IMR-90 (cell line): Measurements from ENCODE around the gene STAT4. TPM values are rescaled to one million over a fixed set of nuclear protein-coding genes. Genes with fewer than 3 reads are reported as not detected.

Experiments used
- ATAC-seq: fragments of 200-7000 bp; cut with Tn5 transposase; 2 replicates; pipeline ENCODE4 v1.9.1; 2020; ENCODE audit warnings: low read depth, mild to moderate bottlenecking, moderate library complexity
- BruUV-seq: library from RNA; stranded (reverse); fragments of 400-500 nt; replicated peaks from 2 replicates; lab custom pipeline; 2021; lab: Mats Ljungman, UMichigan
- CTCF ChIA-PET: fragments of 300-600 bp; formaldehyde crosslinking; extraction: SDS; loops from one replicate; lab custom pipeline; 2021; ENCODE audit warnings: antibody characterized with exemption; lab: Yijun Ruan, JAX
- POLR2A ChIA-PET: fragments of 300-600 bp; sonication (Branson Sonifier 250); formaldehyde crosslinking; loops from one replicate; lab custom pipeline; 2022; ENCODE audit warnings: antibody characterized with exemption; ENCODE audit not compliant: unreplicated experiment; lab: Charles Lee
- DNase-seq: peaks from one replicate; pipeline ENCODE4 v3.0.0; 2013
- H2AFZ ChIP-seq: replicated peaks from 2 replicates; pipeline ENCODE3; 2013; ENCODE audit warnings: low read length, mild to moderate bottlenecking; ENCODE audit not compliant: poor library complexity
- H2AK5ac ChIP-seq: 2 replicates; pipeline ENCODE4 v1.6.1; 2013; ENCODE audit warnings: low read depth, low read length, inconsistent platforms
- H2AK9ac ChIP-seq: replicated peaks from 2 replicates; pipeline ENCODE3; 2013; ENCODE audit warnings: mild to moderate bottlenecking, low read depth, low read length, moderate library complexity; ENCODE audit not compliant: poor library complexity
- H2BK120ac ChIP-seq: 2 replicates; pipeline ENCODE4 v1.6.1; 2013; ENCODE audit warnings: low read depth, low read length, inconsistent platforms
- H2BK15ac ChIP-seq: 3 replicates; pipeline ENCODE4 v1.6.1; 2013; ENCODE audit warnings: low read depth, low read length, inconsistent platforms
- H2BK20ac ChIP-seq: 2 replicates; pipeline ENCODE4 v1.6.1; 2013; ENCODE audit warnings: low read depth, mild to moderate bottlenecking, inconsistent platforms, low read length, moderate library complexity
- H2BK5ac ChIP-seq: 2 replicates; pipeline ENCODE4 v1.6.1; 2013; ENCODE audit warnings: mild to moderate bottlenecking, low read depth, low read length, inconsistent platforms; ENCODE audit not compliant: poor library complexity, severe bottlenecking
- H3K14ac ChIP-seq: replicated peaks from 2 replicates; pipeline ENCODE4 v1.6.1; 2013; ENCODE audit warnings: low read depth, low read length, inconsistent platforms
- H3K18ac ChIP-seq: 2 replicates; pipeline ENCODE4 v1.6.1; 2013; ENCODE audit warnings: low read depth, low read length, control low read depth
- H3K23ac ChIP-seq: 2 replicates; pipeline ENCODE4 v1.6.1; 2013; ENCODE audit warnings: low read depth, low read length, inconsistent platforms
- H3K27ac ChIP-seq: 2 replicates; pipeline ENCODE4 v1.5.1; 2013; ENCODE audit warnings: mild to moderate bottlenecking, control low read depth, low read length; ENCODE audit not compliant: insufficient read depth
- H3K27me3 ChIP-seq: 2 replicates; pipeline ENCODE4 v1.6.1; 2013; ENCODE audit warnings: low read length; ENCODE audit not compliant: control insufficient read depth, insufficient read depth
- H3K36me3 ChIP-seq: 2 replicates; pipeline ENCODE4 v1.6.1; 2013; ENCODE audit warnings: low read length, mixed read lengths; ENCODE audit not compliant: control insufficient read depth, insufficient read depth
- H3K4ac ChIP-seq: 2 replicates; pipeline ENCODE4 v1.6.1; 2013; ENCODE audit warnings: low read depth, low read length, inconsistent platforms
- H3K4me1 ChIP-seq: 2 replicates; pipeline ENCODE4 v1.6.1; 2013; ENCODE audit warnings: low read length, mixed read lengths; ENCODE audit not compliant: control insufficient read depth, insufficient read depth
- H3K4me2 ChIP-seq: 2 replicates; pipeline ENCODE4 v1.6.1; 2013; ENCODE audit warnings: low read depth, mild to moderate bottlenecking, control low read depth, low read length, moderate library complexity
- H3K4me3 ChIP-seq: 2 replicates; pipeline ENCODE4 v1.5.1; 2013; ENCODE audit warnings: low read depth, mild to moderate bottlenecking, control low read depth, low read length, moderate library complexity; ENCODE audit not compliant: insufficient read depth
- H3K56ac ChIP-seq: 2 replicates; pipeline ENCODE4 v1.6.1; 2013; ENCODE audit warnings: low read length, inconsistent platforms; ENCODE audit not compliant: insufficient read depth; ENCODE audit errors: extremely low read depth
- H3K79me1 ChIP-seq, 2 experiments: 2 replicates each; pipeline ENCODE4 v1.6.1; 2013; ENCODE audit warnings: low read length in 2 of 2, inconsistent platforms in 1 of 2, low read depth in 1 of 2
- H3K9ac ChIP-seq: 2 replicates; pipeline ENCODE4 v1.6.1; 2013; ENCODE audit warnings: low read depth, low read length, control low read depth
- H3K9me1 ChIP-seq: 2 replicates; pipeline ENCODE4 v1.6.1; 2013; ENCODE audit warnings: low read length, inconsistent platforms; ENCODE audit not compliant: insufficient read depth
- H3K9me3 ChIP-seq: 2 replicates; pipeline ENCODE4 v1.6.1; 2013; ENCODE audit warnings: low read length; ENCODE audit not compliant: control insufficient read depth, insufficient read depth
- H4K20me1 ChIP-seq: 2 replicates; pipeline ENCODE4 v1.6.1; 2013; ENCODE audit warnings: low read length, inconsistent platforms; ENCODE audit not compliant: insufficient read depth
- H4K5ac ChIP-seq: 2 replicates; pipeline ENCODE4 v1.6.1; 2013; ENCODE audit warnings: mild to moderate bottlenecking, low read depth, low read length, control low read depth
- H4K8ac ChIP-seq, 2 experiments: 2 replicates each; pipeline ENCODE4 v1.6.1; 2013; ENCODE audit warnings: low read depth in 2 of 2, low read length in 2 of 2, control low read depth in 1 of 2, inconsistent platforms in 1 of 2
- H4K91ac ChIP-seq: 2 replicates; pipeline ENCODE4 v1.6.1; 2013; ENCODE audit warnings: low read depth, low read length, inconsistent platforms; ENCODE audit not compliant: insufficient read depth
- BHLHE40 ChIP-seq: fragments of 150-350 bp; IDR thresholded peaks from 2 replicates; pipeline ENCODE4 v1.6.1; 2016; ENCODE audit warnings: mild to moderate bottlenecking, low read depth, low read length
- CEBPB ChIP-seq: IDR thresholded peaks from 2 replicates; pipeline ENCODE4 v1.6.1; 2012; ENCODE audit warnings: low read depth, low read length, improper control_type of control experiment
- CHD1 ChIP-seq: IDR thresholded peaks from 2 replicates; pipeline ENCODE4 v1.6.1; 2012; ENCODE audit warnings: low read depth, low read length, improper control_type of control experiment
- CTCF ChIP-seq: conservative IDR thresholded peaks from 2 replicates; pipeline ENCODE4 v1.5.1; 2012; ENCODE audit warnings: mild to moderate bottlenecking, low read depth, low read length, improper control_type of control experiment
- FOS ChIP-seq: fragments of 150-350 bp; IDR thresholded peaks from 2 replicates; pipeline ENCODE4 v1.6.1; 2016; ENCODE audit warnings: low read depth, low read length
- MAFK ChIP-seq: IDR thresholded peaks from 2 replicates; pipeline ENCODE4 v1.6.1; 2012; ENCODE audit warnings: low read depth, low read length, improper control_type of control experiment
- MAZ ChIP-seq: IDR thresholded peaks from 2 replicates; pipeline ENCODE4 v1.6.1; 2012; ENCODE audit warnings: low read depth, mild to moderate bottlenecking, low read length, improper control_type of control experiment, moderate library complexity, borderline replicate concordance
- MXI1 ChIP-seq: IDR thresholded peaks from 2 replicates; pipeline ENCODE4 v1.6.1; 2012; ENCODE audit warnings: low read depth, mild to moderate bottlenecking, low read length, moderate library complexity, borderline replicate concordance
- NFE2L2 ChIP-seq: fragments of 150-350 bp; IDR thresholded peaks from 2 replicates; pipeline ENCODE4 v1.6.1; 2016; ENCODE audit warnings: low read depth, mild to moderate bottlenecking, low read length
- POLR2A ChIP-seq: IDR thresholded peaks from 2 replicates; pipeline ENCODE4 v1.6.1; 2012; ENCODE audit warnings: mild to moderate bottlenecking, low read depth, low read length
- RCOR1 ChIP-seq: IDR thresholded peaks from 2 replicates; pipeline ENCODE4 v1.6.1; 2012; ENCODE audit warnings: mild to moderate bottlenecking, low read length, improper control_type of control experiment; ENCODE audit not compliant: insufficient replicate concordance
- RFX5 ChIP-seq: IDR thresholded peaks from 2 replicates; pipeline ENCODE4 v1.8.0; 2012; ENCODE audit warnings: low read depth, mild to moderate bottlenecking, low read length, moderate library complexity
- SMC3 ChIP-seq: fragments of 150-350 bp; IDR thresholded peaks from 2 replicates; pipeline ENCODE4 v1.6.1; 2016; ENCODE audit warnings: low read depth, mild to moderate bottlenecking, antibody characterized with exemption, low read length, moderate library complexity
- USF2 ChIP-seq: fragments of 150-350 bp; IDR thresholded peaks from 2 replicates; pipeline ENCODE4 v1.6.1; 2017; ENCODE audit warnings: mild to moderate bottlenecking, antibody characterized with exemption, low read length, low read depth
- WGBS, 2 experiments: methylation state at CpG; one replicate each; pipeline versions ENCODE4 v1.1.5 to v1.1.7; 2013; ENCODE audit warnings: missing lambda C conversion rate in 2 of 2; ENCODE audit not compliant: insufficient read length in 1 of 2; ENCODE audit errors: extremely low coverage in 2 of 2; 5-methylcytosine and 5-hydroxymethylcytosine counted together
- dilution Hi-C: fragments of 300-500 bp; cut with HindIII; formaldehyde crosslinking; loops from one replicate; pipeline ENCODE4 v1.14.3; 2018; ENCODE audit warnings: low sequenced_read_pairs; ENCODE audit not compliant: unreplicated experiment
- in situ Hi-C: fragments of 300-500 bp; cut with MboI; formaldehyde crosslinking; loops from 3 replicates; pipeline ENCODE4 v1.14.3; 2019; ENCODE audit warnings: low sequenced_read_pairs, inconsistent platforms, mixed read lengths
- intact Hi-C: fragments of 100-400 bp; cut with micrococcal nuclease; formaldehyde crosslinking; loops from 2 replicates; pipeline ENCODE4 v1.10.0; 2022
- polyA plus RNA-seq, 3 experiments: library from polyadenylated mRNA; depleted of rRNA; stranded (reverse); fragments of >200 nt; gene quantifications; 2 replicates each; pipeline ENCODE4 v1.2.3, GENCODE V29; 2012; ENCODE audit warnings: low replicate concordance in 1 of 3
- total RNA-seq: library from RNA; depleted of rRNA; stranded (reverse); fragments of >200 nt; gene quantifications from 2 replicates; pipeline ENCODE4 v1.2.3, GENCODE V29; 2012
- TF ChIP-seq, protein P1 (sequence below): fragments of 150-350 bp; IDR thresholded peaks from 2 replicates; pipeline ENCODE4 v1.6.1; 2016; ENCODE audit warnings: low read depth, mild to moderate bottlenecking, low read length, moderate library complexity, borderline replicate concordance

Gene STAT4
- total and polyA plus RNA-seq, 2 of the 4 experiments (the other 2 are of a cell fraction): 0.36 to 0.48 TPM

DNA sequence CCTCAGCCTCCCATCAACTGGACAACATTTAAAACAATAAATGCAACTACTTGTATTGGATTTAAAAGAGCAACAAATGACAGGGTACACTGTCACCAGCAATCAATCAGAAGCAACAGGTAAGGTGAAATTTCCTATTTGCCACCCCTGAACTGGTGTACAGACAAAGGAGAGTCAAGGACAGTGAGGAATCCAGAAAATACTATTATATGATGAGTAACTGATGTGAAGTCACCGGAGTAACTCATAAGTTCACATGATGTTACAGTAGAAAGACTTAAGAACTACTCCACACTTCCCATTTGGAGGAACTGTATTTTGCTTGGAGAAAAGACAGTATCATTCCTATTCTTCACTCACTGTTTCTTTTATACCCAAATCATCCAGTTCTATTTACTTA is 132.7 kb downstream of the STAT4 start:
- POLR2A ChIA-PET: no interaction called here
- in situ Hi-C loops: no loop called here

More for the DNA sequence above, 132.7 kb downstream of the STAT4 start:
- no peak overlapping the region for H3K14ac ChIP-seq
- no peak overlapping the region for H3K4ac ChIP-seq
- no peak overlapping the region for H2AK5ac ChIP-seq
- no peak overlapping the region for H3K27ac ChIP-seq
- no peak overlapping the region for H2AFZ ChIP-seq
- no CpG with 5 or more reads among the region's 1 CpG for WGBS, 2 experiments
- peaks cover 16% of the 10 kb centered on the region for H3K4me1 ChIP-seq
- H3K18ac ChIP-seq: no peak overlapping the region
- H4K20me1 ChIP-seq: no peaks in the 10 kb centered on the region
- no peak overlapping the region for H3K9ac ChIP-seq
- CTCF ChIA-PET: no interaction called here
- no TSS peak for BruUV-seq
- ATAC-seq: no peak
- H4K8ac ChIP-seq: no peak overlapping the region
- dilution Hi-C loops (no loop called here), intact Hi-C loops (no loop called here)
- no peaks in the 10 kb centered on the region for H3K27me3 ChIP-seq
- H3K9me1 ChIP-seq: peaks cover 15% of the 10 kb centered on the region; the same call in 1 of the 2 replicates
- TF ChIP-seq BHLHE40: no peak
- TF ChIP-seq, protein P1, sequence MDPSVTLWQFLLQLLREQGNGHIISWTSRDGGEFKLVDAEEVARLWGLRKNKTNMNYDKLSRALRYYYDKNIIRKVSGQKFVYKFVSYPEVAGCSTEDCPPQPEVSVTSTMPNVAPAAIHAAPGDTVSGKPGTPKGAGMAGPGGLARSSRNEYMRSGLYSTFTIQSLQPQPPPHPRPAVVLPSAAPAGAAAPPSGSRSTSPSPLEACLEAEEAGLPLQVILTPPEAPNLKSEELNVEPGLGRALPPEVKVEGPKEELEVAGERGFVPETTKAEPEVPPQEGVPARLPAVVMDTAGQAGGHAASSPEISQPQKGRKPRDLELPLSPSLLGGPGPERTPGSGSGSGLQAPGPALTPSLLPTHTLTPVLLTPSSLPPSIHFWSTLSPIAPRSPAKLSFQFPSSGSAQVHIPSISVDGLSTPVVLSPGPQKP: no peak
- no peak for TF ChIP-seq MAFK
- TF ChIP-seq NFE2L2: no peak
- no peak for TF ChIP-seq USF2
- TF ChIP-seq FOS: no peak
- TF ChIP-seq CEBPB: no peak
- no peak for TF ChIP-seq POLR2A
- TF ChIP-seq MXI1: no peak
- no peak for TF ChIP-seq CTCF
- no peak for TF ChIP-seq RCOR1
- no peak for TF ChIP-seq CHD1
- TF ChIP-seq MAZ: no peak
- no peak for TF ChIP-seq RFX5
- TF ChIP-seq SMC3: no peak
- H3K36me3 ChIP-seq: no peaks in the 10 kb centered on the region
- H2AK9ac ChIP-seq: no peak overlapping the region
- H4K5ac ChIP-seq: no peak overlapping the region
- DNase-seq: peak; percentile 35
- no peak overlapping the region for H2BK5ac ChIP-seq
- no peak overlapping the region for H4K91ac ChIP-seq
- H3K79me1 ChIP-seq: peaks cover 10 to 37% of the 10 kb centered on the region in 2 experiments
- no peak overlapping the region for H3K4me3 ChIP-seq
- no peaks in the 10 kb centered on the region for H3K9me3 ChIP-seq
- H2BK120ac ChIP-seq: no peak overlapping the region
- H3K4me2 ChIP-seq: no peak overlapping the region
- no peak overlapping the region for H2BK15ac ChIP-seq
- H3K23ac ChIP-seq: no peak overlapping the region
- H3K56ac ChIP-seq: no peak overlapping the region
- H2BK20ac ChIP-seq: no peak overlapping the region
